ENCODE measurements around the gene AGAP3. TPM values are rescaled to one million over a fixed set of nuclear protein-coding genes. Genes with fewer than 3 reads are reported as not detected.

Gene AGAP3
- polyA plus RNA-seq, 4 donors = 50.2 to 81.5 (median 72.6) TPM

DNA sequence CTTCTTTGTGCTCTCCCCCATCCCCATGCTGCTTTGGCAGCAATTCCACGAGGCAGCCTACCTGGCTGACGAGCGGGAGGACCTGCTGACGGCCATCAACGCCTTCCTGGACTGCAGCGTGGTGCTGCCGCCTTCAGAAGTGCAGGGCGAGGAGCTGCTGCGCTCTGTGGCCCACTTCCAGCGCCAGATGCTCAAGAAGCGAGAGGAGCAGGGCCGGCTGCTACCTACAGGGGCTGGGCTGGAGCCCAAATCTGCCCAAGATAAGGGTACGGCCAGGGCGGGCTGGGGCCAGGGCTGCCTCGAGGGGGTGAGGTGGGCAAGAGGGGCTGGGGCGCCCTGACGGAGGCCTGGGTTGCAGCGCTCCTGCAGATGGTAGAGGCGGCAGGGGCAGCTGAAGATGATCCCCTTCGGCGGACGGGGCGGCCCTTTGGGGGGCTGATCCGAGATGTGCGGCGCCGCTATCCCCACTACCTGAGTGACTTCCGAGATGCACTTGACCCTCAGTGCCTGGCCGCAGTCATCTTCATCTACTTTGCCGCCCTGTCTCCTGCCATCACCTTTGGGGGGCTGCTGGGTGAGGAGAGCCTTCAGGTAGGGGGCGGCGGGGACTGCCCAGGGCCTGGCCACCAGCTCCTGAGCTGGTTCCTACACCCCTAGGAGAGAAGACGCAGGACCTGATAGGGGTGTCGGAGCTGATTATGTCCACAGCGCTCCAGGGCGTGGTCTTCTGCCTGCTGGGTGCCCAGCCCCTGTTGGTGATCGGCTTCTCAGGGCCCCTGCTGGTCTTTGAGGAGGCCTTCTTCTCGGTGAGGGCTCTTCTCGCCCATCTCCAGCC lies 15.0 kb upstream of the AGAP3 start:
- no peak for DNase-seq (ENCODE audit: low read depth in 4 of 4, low spot score in 3 of 4)

DNA sequence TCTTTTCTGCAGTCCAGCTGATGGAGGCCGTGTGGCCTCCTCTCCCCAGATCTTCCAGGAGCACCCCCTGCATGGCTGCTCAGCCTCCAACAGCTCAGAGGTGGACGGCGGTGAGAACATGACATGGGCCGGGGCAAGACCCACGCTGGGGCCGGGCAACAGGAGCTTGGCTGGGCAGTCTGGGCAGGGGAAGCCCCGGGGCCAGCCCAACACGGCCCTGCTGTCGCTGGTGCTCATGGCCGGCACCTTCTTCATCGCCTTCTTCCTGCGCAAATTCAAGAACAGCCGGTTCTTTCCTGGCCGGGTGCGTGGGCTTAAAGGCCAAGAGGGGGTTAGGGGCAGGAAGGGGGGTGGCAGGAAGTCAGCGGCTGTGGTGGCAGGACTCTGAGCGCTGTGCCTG lies 12.3 kb upstream of the AGAP3 start:
- no peak for DNase-seq (ENCODE audit: low read depth in 4 of 4, low spot score in 3 of 4)

DNA sequence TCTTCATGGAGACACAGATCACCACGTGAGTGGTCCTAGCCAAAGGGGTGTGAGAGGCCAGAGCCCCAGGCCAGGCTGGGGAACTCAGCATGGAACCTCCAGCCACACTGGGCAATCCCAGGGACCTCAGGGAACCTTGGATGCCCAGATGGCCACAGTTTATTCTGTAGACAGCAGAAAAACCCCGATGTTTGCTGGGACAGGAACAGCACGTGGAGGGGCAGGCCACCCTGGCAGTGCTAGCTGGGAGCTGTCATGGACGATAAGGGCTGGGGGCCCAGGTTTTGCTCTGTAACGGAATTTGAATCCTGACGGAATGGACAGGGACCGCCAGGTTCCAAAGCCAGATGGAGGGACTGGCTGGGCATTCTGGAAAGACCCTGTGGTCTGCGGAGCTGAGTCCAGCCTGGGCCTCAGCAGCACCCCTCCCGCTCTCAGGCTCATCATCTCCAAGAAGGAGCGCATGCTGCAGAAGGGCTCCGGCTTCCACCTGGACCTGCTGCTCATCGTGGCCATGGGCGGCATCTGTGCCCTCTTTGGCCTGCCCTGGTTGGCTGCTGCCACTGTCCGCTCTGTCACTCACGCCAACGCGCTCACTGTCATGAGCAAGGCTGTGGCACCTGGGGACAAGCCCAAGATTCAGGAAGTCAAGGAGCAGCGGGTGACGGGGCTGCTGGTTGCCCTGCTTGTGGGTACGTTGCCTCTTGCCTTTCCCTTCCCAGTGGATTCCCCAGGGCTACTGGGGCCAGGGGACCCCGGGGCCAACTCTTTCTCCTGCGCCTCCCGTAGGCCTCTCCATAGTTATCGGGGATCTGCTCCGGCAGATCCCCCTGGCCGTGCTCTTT lies 11.2 kb upstream of the AGAP3 start:
- DNase-seq (ENCODE audit: low read depth in 4 of 4, low spot score in 3 of 4) = no peak

DNA sequence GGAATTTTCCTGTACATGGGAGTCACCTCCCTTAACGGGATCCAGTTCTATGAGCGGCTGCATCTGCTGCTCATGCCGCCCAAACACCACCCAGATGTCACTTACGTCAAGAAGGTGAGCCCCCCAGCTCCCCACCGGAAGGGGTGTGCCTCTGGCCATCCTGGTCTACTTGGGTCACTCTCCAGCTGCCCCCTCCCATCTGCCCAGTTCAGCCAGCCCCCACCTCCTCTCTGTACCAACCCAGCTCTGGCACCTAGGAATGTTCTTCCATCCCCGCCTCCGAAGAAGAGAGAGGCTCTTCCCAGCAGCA lies 10.7 kb upstream of the AGAP3 start:
- DNase-seq (ENCODE audit: low read depth in 4 of 4, low spot score in 3 of 4) = no peak

DNA sequence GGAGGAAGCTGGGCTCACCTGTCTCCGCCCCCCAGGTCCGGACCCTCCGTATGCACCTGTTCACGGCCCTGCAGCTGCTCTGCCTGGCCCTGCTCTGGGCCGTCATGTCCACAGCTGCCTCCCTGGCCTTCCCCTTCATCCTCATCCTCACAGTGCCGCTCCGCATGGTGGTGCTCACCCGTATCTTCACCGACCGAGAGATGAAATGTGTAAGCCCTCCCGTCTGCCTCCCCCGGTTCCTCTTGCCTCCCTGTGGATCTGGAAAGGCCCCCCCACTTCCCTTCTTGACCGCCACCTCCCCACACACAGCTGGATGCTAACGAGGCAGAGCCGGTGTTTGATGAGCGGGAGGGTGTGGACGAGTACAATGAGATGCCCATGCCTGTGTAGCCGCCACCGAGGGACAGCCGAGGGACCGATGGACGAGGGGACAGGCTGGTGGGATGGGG lies 10.3 kb upstream of the AGAP3 start:
- DNase-seq (ENCODE audit: low read depth in 4 of 4, low spot score in 3 of 4) = no peak

DNA sequence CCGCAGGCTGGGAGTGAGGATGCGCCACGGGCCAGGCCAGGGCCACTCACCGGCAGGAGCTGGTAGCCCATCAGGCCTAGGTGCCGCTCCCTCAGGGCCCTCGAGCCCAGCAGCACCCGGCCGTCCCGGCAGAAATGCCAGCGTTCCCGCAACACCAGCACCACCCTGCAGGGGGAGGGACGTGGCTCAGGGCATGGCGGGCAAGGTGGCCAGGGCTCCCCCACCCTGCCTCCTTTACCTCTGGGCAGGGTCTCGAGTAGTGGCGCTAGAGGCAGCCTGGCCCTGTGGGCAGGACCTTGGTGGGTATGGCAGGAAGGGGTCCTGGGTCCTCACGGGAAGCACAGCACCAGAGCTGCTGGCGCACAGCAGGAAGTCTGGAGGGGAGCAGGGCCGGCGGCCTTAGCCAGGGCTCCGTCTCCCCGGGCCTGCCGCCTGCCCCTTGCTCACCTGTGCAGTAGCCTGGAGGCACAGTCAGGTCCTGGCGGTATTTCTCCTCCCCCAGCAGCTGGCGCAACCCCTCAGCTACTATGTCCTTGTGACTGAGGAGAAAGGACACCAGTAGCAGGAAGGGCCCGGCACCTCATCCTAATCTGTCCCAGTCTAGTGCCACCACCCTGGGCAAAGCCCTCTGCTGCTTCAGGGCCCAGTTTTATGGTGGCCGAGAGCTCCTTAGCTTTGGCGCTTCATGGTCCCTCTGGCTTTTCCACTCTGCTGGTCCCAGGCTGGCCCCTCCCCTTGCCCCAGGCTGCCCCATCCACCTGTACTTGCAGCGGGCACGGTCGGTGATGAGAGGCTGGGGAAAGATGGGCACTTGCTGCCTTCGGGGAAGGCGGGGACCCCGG lies 9.2 kb upstream of the AGAP3 start:
- no peak for DNase-seq (ENCODE audit: low read depth in 4 of 4, low spot score in 3 of 4)

DNA sequence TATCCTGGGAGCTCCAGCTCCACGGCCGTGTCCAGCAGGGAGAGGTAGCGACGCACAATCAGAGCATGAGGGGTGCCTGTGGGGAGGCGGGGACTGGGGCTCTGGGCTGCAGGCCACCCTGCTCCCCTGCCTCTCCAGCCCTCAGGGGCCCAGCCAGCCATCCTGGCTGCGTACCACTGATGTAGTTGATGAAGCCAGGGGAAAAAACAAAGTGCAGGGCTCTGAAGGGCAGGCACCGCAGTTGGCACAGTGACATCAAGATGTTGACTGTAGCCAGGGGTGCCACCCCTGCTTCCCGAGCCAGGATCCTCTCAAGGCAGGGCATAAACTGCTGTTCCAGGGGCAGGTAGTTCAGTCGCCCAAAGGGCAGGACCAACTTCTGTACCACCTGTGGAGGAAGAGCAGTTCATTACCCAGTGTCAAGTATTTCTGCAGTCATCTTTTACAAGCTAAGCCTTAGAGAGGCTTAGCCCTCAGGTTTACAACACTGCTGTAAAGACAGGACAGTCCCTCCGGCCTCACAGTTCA lies 8.5 kb upstream of the AGAP3 start:
- no peak for DNase-seq (ENCODE audit: low read depth in 4 of 4, low spot score in 3 of 4)

DNA sequence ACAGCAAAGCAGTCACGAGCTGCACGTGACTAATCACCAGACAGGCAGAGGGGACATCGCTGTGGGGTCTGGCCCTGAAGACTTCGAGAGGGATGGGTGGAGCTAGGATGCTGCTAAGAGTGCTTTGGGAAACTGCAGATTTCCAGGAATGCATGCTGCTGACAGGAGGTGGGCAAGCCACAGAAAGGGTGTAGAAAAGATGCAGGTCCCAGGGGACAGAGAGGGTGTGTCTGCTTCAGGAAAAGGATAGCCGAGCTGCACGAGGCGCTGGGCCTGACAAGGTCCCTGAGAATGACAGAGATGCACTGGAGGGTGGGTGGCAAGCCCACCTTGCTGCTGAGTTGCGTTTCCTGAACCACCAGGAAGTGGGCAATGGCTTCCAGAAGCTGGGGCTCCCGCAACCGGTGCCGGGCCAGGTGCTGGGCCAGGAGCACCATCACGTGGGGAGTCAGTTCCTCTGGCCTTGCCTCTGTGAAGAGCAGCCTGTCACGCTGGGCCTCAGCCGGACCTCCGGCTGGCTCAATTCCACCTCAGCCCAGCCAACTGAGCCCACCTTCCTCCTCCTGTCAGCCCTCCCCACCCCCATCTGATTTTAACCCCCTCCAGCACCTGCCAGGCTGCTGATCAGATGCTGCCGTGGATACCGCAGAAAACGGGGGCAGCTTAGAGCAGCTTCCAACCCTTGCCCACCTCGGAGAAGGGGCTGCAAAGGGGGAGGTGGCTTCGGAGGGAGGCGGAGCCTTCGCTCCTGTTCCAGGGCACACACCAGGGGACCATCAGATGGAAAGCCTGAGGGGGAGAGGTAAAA lies 7.8 kb upstream of the AGAP3 start:
- no peak for DNase-seq (ENCODE audit: low read depth in 4 of 4, low spot score in 3 of 4)

DNA sequence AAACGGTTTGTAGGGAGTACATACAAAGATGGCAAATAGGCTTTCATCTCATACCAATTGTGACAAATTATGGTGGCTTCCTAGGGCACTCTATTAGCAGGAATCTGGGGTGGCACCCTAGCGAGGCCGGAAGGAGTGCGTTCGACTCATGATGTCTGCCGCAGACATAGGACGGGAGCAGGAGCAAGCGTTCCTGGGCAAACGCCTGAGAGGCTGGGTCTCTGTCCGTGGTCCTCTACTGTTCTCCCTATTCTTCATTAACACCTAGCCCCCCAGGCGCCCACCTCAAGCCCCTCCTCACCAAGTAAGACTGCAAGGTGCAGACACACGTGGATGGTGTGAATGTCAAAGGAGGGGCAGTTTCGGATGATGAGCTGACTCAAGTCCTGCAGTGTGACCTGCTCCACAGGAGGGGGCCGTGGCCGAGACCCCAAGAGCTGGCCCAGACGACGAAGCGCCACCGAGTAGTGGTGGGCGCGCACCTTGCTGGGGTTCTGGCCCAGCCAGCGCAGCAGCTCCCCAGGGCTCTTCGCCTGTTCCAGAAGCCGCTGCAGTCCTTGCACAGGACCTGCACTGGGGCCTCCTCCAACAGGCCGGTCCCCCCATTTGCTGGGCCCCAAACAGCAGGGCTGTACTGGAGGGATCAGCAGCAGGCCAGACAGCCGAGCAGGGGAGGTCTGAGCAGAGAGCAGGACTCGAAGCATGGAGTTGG lies 6.9 kb upstream of the AGAP3 start:
- no peak for DNase-seq (ENCODE audit: low read depth in 4 of 4, low spot score in 3 of 4)

DNA sequence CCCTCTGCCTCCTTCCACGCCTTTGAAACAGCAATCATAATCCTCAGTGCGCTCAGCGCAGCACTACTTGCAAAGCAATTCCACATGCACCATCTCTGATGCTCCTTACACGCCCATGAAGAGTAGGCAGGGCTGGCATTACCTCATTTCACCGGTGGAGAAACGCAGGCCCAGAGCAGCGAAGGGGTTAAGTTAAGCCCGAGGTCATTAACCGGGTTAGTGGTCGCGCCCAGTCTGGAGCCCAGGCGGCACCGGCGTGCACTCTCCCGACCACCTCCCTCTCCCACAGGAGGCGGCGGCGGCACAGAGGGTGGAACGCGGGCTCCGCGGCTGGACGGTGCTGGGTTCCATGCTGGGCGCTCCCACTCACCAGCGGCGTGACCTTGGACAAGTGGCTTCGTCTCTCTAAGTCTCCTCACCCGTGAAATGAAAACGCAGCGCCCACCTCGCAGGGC lies 6.2 kb upstream of the AGAP3 start:
- DNase-seq (ENCODE audit: low read depth in 4 of 4, low spot score in 3 of 4) = no peak

DNA sequence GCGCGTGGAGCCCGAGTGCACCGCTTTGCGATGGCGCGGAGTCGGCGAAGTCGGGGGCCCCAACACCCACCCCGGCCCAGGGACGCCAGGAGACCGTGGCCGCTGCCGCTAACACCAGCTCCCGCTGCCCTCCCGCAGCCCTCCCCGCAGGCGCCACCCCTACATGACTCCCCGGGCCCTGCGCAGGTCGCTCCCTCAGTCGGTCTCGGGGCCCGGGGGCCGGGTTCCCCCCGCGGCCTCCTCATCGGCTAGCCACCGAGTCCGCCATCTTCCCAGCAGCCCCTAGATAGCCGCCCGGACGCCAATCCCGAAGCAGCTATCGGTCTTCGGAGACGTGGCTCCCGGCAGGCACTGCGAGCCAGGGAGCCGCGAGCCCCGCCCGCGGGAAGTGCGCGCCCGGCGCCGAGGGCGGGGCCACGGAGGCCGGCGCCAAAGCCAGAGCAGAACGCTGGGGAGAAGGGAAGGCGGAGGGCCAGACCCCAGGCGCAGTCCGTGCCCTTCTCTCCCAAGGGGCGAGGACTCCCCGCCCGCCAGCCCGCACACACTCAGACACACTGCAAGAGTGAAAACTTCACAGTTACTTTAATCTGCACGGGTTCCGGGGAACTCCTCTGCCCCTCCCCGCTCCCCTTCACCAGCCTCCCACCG lies 5.6 kb upstream of the AGAP3 start, which contains the start of gene FASTK:
FASTK (minus strand) TSS at position 288 of the 648 bp plus-strand sequence; CDS start at position 245, 43 bp downstream.
- DNase-seq (ENCODE audit: low read depth in 4 of 4, low spot score in 3 of 4) = peak in 3 of 4 donors; percentile 79 to 87 (median 82)

DNA sequence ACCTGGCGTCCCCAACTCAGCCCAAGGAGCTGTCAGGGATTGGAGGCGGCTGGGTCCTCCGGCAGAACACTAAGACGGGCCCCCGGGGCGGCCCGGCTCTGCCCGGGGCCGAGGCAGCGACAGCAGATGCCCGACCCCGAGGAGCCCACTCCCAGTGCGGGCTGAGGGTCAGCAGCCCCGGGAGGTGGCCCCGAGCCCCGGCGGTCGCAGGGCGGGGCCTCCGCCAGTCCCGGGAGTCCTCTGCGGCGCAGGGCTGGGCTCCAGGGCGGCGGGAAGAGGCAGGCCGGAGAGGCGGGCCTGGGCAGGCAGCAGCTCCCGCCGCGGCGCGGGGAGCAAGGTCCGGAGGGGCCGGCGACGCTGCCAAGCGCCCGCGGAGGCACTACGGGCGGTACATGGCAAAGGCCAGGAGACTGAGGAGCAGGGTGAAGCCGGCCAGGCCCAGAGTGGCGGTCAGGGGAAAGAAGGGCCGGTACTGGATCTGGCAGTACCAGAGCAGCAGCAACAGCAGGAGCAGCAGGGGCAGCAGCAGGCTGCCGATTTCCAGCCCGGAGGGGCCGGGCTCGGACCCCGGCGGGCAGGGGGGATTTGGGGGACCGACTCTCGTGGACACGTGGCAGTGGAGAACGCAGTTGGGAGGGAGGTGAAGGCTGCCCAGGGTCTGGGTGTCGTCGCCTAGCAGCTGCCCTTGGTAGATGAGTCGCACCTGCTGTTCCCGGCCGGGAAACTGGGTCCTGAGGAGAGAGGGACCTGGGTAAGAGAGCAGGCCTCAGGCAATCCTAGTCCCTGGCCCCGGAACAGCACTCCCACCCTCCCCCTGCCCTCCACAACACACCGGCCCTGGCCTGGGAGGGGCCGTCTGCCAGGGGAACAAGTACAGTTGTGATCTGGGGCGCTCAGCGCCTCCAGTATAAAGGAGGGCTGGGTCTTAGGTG lies 4.8 kb upstream of the AGAP3 start:
- no peak for DNase-seq (ENCODE audit: low read depth in 4 of 4, low spot score in 3 of 4)

DNA sequence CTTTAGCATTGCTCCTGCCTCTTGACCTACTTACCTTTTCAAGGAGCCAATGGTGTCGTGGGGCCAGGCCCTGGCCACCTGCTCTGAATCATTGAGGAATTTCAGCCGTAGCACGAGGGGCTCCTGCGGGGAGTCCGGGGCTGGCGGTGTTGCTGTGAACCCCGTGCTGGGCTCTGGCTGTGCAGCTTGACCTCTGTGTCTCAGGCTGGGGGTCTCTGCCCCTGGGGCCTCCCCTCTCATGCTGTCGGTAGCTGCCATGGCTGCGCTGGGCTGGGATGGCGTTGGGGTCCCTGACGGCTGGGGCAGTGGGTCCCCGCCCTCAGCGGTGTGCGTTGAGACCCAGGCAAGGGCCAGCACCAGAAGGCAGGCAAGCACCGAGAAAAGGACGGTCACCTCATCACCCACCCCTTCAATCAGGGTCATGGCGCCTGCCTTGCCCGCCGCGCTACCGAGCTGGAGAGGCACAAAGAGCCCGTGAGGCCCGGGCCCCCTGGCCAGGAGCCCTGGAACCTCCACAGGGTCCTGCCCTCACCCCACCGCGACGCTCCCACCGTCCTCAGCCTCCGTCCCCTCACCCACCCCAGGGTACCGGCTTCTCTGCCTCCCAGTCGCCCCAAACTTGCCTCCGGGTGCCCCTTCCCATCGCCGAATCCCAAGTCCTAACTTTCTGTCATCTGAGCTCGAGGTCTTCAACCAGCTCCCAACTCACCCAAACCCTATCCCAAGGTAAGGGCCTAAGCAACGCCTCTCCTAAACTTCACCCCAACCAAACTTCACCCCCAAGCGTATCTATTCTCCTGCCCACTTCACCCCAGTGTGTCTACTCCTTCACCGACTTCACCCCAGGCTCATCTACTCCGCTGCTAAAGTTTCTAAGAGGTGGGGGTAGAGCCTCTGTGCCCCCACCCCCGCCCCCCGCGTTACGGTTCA lies 3.9 kb upstream of the AGAP3 start:
- no peak for DNase-seq (ENCODE audit: low read depth in 4 of 4, low spot score in 3 of 4)

DNA sequence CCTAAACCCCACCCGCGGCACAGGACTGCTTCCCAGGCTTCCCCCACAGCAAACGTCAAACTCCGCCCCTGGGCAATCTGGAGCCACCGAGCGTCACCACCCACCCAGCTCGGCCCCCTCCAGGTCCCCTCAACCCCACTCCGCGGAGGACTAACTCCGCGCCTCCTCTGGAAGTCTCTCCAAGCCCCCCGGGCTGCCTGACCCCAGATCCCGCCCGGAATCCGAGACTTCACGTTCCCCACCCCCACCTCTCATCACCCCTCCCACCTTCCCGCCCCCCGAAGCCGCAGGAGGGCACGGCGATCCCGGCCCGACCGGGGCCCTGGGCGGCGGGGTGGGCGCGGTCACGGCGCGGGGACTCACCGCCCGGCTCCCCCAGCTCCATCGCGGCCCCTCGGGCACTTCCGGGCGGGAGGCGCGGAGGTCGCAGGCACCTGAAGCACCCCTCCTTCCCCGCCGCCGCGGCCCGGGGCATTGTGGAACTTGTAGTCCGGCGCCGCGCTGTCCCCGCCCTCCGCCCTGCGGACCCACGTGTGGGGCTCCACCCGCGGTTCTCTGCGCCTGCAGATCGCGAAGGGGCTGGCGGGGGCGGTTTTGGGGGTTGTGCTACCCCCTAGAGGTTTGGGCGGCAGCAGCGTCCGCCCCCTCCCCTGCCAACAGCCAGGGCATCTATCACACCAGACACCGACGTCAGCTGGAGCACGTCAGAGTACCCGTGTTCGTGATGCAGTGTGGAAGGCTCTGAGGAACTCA lies 3.0 kb upstream of the AGAP3 start, which contains the start of gene TMUB1:
TMUB1 (minus strand) TSS at position 423 of the 753 bp plus-strand sequence. CDS start 930 bp downstream, outside the sequence.
- DNase-seq (ENCODE audit: low read depth in 4 of 4, low spot score in 3 of 4) = no peak

DNA sequence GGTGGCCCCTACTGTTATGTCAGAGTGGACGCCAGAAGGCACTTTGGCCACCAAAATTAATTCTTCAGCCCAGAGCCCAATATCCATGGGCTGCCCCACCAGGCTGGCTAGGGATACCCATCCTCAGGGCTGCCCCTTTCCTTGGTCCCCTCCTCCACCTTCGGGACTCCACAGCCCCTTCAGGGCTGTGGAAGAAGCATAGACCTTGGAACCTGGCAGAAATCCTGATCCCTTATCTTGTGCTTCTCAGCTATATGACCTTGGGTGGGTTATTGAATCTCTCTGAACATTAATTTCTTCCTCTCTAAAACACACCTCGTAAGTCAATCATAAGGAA lies 2.5 kb upstream of the AGAP3 start:
- no peak for DNase-seq (ENCODE audit: low read depth in 4 of 4, low spot score in 3 of 4)

DNA sequence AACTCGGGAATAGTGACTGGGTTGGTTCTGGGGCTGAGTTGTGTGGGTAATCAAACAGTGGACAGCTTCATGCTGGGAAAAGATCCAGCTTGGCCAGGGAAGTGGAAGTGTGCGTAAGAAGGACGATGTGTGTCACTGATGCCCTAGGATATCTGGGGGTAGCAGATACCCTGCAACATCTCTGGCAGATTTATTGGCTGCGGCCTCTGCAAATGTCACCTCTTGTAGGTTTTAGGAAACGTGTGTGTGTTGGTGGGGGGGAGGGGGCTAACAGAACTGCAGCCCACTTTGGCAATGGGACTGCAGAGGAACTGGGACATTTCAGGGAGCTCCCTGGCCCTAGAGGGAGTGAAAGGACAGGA lies 965 bp upstream of the AGAP3 start:
- DNase-seq (ENCODE audit: low read depth in 4 of 4, low spot score in 3 of 4) = no peak

Data from left renal pelvis (tissue), 4 donors.